ENCODE data around the gene KCTD10. TPM values are rescaled to one million over a fixed set of nuclear protein-coding genes. Genes with fewer than 3 reads are reported as not detected.
"Not testable (repeated sequence)": the region's sequence is repeated elsewhere in the genome, so short reads cannot be mapped to it uniquely, and the experiment has no call there.

KCTD10 gene
- total RNA-seq, 1 donor from 2014 or later: 86.2 TPM

DNA sequence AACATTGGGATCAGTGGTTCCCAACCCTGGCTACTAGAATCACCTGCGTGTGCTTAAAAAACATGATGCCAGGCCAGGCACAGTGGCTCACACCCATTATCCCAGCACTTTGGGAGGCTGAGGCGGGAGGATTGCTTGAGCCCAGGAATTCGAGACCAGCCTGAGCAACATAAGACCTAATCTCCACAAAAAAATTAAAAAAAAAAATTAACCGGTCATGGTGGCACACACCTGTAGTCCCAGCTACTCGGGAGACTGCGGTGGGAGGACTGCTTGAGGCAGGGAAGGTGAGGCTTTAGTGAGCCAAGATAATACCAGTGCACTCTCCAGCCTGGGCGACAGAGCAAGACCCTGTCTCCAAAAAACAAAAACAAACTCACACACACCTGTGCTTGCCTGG lies 2.0 kb downstream of the KCTD10 start:
- no peak for DNase-seq (ENCODE audit: extremely low read depth, low read depth, low spot score)

DNA sequence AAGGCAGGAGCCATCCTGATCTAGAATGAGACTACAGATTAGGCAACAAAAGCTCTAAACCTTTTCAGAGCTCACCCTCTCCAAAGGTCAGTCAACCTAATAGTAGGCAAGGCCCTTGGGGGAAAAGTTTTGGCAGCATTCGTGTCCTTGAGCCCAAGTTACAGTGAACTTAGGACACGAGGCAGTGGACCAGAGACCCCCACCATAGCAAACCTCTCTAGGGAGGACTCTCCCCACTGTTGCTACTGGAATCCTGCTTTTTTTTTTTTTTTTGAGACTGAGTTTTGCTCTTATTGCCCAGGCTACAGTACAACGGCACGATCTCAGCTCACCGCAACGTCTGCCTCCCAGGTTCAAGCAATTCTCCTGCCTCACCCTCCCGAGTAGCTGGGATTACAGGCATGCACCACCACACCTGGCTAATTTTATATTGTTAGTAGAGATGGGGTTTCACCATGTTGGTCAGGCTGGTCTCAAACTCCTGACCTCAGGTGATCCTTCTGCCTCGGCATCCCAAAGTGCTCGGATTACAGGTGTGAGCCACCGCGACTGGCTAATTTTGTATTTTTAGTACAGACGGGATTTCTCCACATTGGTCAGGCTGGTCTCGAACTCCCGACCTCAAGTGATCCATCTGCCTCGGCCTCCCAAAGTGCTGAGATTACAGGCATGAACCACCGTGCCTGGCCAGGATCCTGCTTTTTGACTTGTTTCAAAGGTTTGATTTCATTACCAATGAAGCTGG lies 3.4 kb downstream of the KCTD10 start:
- not testable (repeated sequence) for DNase-seq (ENCODE audit: extremely low read depth, low read depth, low spot score)

DNA sequence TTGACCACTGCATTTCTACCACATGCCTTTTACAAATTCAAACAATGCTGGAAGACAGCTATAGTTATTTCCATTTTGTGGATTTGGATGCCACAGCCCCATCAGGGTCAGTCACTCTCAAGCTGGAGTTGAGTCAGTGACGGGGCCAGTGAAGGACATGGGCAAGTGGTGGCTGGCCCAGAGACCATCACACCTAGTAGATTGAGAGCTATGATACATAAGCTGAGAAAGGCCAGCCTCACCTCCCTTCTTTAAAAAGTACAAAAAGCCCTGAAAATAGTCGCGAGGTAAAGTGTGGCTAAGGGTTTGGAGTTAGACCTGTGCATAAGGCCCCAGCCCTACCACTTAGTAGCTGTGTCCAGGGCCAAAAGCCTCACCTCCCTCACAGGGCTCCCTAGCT lies 4.1 kb downstream of the KCTD10 start:
- no peak for DNase-seq (ENCODE audit: extremely low read depth, low read depth, low spot score)

DNA sequence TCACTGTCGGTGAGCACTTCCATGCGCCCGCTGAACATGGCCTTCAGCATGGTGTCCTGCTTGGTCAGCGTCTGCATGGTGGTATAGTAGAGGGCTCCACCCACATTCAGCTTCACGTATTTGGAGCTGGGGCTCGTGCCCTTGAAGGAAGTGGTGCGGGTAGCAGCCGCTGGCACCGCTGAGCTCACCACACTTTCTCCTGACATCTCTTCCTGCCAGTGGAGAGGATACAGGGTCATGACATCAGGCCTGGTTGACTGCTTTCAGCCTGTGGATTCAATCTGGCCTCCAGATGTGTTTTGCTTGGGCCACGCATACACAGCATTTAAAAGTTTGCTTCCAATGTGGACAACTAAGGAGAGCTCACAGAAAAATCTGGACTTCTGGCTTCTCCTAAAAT lies 7.6 kb downstream of the KCTD10 start:
- DNase-seq (ENCODE audit: extremely low read depth, low read depth, low spot score): no peak

DNA sequence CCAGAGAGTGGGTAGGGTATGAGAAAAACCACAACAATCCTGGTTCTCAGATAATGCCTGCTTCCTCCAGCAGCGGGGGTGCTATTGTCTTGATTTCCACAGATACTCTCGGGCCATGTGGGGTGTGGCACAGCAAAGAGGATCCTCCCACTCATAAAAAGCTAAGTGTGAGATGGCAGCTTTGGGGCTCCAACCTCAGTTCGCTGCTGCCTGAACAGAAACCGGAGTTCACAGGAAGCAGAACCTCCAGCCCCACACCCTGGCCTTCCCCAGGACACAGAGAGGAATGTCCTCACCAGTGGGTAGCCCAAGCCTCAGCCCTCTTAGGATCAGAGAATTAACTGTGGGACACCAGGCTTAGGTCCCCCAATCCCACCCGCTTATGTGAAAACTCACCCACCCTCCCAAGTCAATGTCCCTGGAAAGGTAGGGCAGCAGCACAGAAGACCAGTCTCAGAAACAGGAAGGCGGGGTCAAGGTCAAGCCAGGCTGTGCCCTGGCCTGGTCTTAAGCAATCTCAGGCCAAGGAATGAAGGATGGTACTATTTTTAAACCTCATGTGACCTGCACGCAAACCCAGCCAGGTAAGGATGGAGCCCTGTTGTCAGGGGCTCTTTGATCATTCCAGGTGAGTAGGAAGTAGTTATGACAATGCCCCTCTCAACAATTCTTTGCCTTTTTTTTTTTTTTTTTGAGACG lies 9.0 kb downstream of the KCTD10 start:
- no peak for DNase-seq (ENCODE audit: extremely low read depth, low read depth, low spot score)

DNA sequence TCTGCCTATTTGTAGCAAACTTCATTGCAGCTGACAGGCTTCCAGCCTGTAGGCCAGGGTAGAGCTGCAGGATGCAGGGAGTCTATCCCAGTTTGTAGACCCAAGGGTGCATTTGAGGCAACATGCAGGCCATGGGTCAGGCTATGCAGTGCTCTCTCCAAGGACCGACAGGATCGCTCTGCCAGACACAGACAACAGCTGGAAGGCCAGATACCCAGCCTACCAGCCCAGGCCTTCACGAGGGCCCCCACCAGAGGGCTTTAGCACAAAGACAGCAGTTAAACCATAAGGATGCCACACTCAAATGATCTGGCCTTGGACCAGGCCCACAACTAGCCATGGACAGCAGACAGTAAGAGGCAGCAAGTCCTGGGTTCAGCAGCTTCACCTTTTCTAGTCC lies 10.3 kb downstream of the KCTD10 start:
- DNase-seq (ENCODE audit: extremely low read depth, low read depth, low spot score): no peak

DNA sequence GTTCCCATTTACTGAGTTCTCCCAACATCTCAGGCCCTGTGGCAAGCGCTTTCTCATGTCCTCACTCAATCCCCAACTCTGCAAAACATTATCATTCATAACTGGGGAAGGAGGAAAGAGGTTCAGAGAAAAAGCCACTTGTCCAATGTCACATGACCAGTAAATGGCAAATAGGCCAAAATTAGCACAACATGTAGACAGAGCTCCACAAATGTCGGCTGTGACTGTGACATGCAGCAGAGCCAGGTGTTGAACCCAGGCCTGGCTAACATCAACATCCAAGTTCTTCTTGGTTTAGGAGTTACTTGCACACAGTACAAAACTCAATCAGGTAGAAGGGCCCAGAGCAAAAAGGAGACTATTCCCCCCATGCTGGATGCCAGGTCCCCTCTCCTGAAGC lies 10.8 kb downstream of the KCTD10 start:
- no peak for DNase-seq (ENCODE audit: extremely low read depth, low read depth, low spot score)

DNA sequence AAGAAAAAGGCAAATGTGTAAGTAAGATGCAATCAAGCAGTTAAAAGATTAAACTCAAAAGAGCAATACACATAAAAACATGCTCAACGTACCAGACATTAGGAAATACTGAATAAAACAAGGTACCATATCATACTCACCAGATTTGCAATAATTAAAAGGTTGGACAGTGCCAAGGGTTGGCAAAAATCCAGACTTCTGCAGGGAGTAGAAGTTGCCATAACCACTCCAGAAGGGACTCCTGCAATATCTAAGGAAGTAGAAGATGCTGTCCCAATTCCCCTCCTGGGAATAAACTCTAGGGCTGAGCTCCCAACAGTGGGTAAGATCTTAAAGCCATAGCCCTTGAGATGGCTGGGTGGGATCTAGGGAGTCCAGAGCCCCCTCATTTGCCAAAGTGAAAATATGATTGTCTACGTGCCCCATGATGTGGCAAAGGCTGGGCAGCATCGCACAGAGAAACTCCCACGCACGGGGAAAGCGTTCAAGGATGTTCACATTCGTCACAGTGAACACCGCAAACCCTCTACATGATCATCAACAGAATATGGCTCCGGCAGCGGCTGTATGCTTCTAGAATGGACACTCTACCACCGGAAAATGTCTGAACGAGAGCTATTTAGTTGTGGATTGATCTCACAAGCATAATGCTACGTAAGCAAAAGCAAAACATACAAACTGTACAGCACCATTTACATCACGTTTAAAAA lies 12.3 kb downstream of the KCTD10 start:
- DNase-seq (ENCODE audit: extremely low read depth, low read depth, low spot score): no peak

DNA sequence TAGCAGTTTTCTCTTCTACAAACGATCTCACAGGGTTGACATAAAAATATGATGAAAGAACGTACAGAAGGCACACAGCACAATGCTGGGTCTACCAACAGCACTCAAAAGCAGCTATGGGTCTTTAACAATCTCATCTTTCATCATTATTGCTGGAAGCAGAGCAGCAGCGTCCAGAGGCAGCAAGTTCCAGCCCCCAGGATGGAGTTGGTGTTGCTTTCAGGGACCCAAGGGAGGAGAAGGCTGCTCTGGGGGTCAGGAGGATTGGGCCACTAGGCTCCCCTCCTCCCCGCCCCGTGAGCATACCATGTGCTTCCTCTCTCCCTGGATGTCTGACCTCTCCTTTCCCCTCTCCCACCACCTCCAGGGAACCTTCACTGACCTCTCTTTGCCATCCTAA lies 13.3 kb downstream of the KCTD10 start:
- no peak for DNase-seq (ENCODE audit: extremely low read depth, low read depth, low spot score)

DNA sequence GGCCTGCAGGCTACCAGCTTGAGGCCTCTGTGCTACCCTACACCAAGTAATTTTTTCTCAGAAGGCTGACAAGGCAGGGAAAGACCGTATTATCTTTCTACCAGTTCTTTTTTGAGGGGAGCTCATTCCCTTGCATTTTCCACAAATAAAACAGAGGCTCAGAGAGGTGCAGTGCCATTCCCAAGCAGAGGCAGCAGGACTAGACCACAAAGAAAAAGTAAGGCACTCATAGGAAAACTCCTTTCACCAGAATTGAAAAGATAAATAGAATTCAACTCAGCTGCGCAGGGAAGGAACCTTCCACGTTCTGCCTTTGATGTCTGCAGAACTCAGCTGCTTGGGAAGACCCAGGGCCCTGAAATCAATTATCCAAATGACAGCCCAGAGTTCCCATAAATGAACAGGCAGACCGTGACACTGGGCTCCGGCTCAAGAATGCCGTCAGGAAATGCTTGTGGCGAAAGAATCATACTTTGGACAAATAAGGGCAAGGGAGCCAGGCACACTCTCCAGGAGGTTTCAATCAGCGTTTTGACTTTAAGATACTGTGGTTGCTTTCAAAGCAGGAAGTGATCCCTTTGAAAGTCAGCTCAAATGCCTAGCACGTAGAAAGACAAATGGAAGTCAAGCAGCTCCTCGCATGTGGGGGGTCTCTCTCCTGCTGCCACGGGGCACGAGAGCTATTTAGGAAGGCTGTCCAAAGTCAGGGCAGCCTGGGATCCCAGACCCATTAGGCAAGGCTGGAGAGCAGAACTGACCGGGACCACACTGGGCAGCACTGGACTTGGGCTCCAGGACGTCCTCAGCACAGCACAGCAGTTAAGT lies 14.0 kb downstream of the KCTD10 start:
- DNase-seq (ENCODE audit: extremely low read depth, low read depth, low spot score): peak; percentile 96

DNA sequence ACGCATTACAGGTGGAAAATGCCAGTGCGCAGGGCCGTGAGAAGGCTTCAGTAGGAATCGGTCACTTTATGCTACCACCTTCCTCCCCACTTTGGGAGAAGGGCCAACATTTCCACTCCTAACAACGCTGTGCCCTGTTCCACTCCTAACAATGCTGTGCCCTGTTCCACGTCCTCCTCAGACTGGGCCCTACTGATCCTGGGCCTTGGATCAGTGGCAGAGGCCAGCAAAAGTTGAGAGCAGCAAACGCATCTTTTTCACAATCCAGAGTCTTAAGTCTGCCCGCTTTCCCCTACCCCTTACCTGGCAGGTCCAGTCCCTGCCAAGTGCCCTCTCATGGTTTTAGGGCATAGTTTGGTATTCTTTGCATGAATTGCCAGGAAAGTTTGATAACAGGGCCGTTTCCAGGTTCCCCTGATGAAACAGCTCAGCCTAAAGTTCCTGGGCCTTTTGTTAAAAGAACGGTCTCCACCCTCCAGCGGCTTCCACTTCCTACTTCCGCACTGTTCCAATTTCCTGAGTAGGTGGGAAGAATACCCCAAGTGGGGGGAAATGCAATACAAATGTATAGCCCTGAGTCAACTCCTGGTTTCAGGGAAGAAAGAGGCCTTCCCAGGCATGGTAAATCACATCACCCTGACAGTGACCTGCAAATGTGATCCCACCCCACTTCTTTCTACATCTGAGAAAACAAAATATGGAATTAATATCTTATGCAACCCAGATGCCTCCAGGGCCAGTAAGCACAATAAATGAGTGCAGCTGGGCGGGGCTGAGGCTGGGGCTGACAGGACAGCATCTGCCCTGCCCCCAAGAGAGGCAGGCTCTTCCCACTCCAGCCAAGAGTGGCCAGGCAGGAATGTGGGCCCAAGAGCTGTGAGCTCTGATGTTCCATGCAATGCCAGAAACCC lies 15.0 kb downstream of the KCTD10 start:
- DNase-seq (ENCODE audit: extremely low read depth, low read depth, low spot score): no peak

DNA sequence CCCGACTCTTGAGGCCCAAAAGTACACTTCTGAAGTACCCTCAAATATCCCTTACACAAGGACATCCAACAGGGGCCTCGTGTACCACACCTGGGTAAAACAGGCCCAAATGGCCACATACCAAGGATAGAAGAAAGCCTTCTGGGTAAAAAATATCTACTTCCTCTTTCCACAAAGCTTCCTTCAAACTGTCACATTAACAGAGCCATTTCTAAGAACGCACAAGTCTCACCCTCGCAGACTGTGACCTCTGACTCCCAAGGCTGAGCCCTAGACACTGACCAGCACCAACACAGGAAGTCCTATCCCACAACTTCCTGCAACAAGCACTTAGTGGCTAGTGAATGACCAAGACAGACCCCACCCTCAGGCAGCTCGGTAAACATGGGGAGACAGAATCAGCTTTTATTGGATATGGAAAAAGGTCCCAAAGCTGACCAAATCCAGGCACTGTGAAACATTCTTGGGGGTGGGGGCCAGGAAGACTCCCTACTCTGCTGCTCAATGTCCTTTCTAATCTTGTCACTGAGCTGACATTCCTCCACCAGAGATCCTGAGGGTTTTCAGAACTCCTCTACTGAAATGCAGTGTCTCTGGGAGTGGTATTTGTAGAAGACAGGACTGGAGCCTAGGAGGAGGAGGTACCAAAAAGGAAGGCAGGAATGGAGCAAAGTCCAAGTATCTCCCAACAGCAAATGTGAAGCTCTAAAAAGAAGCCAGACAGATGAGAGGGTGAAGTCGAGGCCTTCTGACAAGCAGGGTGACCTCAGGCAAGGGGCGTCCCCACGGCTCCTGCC lies 15.9 kb downstream of the KCTD10 start:
- no peak for DNase-seq (ENCODE audit: extremely low read depth, low read depth, low spot score)

DNA sequence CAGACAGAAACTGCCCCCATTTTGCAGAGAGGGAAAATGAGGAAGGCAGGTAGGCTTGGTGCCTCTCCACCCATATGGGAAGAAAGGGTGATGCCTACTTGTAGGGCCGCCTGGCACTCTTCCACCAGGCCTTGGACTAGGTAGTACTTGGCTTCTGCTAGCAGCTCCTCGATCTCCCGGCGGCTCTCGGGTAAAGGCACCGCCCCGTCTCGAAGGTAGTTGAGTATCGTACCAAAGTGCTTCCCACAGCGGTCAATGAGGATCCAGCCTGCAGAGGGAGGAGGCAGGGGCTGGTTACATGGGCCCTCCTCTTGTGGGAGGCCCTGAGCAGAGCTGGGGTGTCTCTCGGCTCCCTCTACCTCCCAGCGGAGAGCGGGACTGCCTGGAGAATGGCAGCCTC lies 16.6 kb downstream of the KCTD10 start:
- no peak for DNase-seq (ENCODE audit: extremely low read depth, low read depth, low spot score)

DNA sequence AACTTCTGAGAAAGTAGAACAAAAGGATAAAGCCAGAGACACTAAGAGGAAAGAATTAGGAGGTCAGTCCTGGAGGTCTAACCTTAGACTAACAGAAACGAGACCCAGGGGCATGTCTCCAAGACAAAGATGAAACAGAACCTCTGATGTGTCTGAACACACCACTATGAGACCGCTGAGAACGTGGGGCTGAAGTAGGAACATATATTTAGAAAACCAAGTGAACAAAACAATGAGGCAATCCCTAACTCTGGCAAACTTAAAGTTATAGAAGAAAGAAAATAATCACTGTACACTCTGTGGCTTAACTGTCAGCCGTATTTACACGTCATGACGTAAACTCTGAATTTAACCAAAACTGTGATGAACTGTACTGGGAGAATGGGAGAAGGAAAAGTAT lies 17.9 kb downstream of the KCTD10 start:
- DNase-seq (ENCODE audit: extremely low read depth, low read depth, low spot score): no peak

DNA sequence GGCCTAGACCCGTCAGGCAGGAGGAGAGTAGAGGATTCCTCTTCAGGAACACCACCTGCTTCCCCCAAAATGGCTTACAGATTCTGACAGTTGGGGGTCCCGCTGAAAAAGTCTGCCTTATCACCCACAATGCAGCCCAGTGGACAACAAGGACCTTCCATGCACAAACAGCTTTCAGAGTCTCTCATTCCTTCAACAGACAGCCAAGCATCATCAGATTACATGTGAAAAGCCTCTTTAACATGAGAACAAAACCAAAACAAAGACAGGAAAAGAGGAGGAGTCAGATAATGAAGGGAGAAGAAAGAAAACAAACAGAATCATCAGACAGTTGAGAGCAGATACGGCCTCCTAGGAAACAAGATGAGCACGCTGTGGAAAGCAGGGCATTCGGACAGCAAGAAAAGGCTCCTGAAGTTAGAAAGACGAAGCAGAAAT lies 18.3 kb downstream of the KCTD10 start:
- no peak for DNase-seq (ENCODE audit: extremely low read depth, low read depth, low spot score)

DNA sequence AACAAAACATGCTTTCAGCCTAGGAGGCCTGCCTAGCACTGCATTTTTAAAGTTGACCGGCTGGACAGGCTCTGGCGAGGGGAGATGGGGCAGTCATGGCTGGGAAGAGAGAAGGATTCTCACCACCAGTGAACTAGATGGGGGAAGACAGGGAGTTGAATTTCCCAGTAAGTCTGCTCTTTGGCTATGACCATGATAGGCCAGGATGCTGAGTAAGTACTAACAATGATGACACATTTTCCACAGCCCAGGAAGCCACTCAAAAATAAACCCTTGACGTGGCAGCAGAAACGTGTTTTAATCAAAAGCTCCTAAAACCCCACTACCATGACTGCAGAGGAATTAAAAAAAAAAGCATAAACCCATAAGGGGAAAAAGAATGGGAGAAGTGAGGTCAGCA lies 19.0 kb downstream of the KCTD10 start:
- DNase-seq (ENCODE audit: extremely low read depth, low read depth, low spot score): no peak

DNA sequence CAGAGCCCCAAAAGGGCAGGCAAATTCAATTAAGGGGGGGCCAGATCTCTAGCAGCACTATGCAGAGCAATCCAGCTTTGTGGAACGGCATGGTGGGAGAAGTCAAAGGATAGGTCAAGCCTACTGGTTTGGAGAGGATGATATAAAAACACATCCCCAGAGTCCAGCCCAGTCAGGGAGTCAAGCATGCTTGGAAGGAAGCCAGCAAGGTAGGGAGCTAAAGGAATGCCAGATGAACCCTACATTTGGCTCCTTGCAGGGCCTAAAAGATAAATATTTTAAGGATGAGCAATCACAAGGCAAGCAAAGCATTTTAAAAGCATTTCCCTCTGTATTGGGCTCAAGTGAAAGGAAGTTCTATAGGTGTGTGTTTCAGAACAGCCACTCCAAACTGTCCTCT lies 21.4 kb downstream of the KCTD10 start:
- no peak for DNase-seq (ENCODE audit: extremely low read depth, low read depth, low spot score)

DNA sequence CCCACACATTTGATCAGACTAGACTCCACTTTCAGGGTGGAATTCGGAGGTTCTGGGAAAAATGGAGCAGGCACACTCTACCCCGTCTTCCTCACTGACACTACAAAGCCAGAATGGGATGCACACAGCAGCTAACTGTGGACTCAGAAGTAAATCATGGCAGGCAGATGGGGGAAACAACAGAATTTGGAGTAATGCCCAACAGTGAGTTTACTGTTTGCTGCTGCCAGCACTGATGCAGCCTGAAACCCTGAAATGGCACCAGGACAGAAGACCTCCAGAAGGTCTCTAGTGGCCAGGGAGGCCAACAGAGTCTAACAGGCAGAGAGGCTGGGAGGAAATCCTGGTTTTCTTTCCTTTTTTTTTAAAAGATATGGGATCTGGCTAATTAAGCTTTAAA lies 24.6 kb downstream of the KCTD10 start:
- no peak for DNase-seq (ENCODE audit: extremely low read depth, low read depth, low spot score)

DNA sequence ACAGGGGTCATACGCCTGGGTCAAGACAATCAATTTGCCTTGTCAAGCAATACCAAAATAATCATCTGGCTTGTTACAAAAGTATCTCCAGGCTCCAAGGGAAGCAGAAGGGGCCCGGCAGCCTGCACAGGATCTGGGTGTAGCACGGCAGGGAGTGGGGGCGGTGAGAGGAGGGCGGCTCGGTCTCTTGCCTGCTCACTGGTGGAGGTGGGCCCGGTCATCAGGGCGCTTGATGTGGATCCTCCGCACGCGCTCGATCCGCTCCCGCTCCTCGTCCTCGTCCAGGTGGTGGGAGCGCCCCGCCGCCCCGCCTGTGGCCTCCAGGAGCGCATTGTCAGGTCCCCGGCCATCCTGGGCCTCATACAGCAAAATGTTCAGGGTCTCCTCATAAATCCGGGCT lies 25.7 kb downstream of the KCTD10 start:
- DNase-seq (ENCODE audit: extremely low read depth, low read depth, low spot score): no peak
